Ishikawa (cell line): ENCODE results near the gene SRPK2.

Experiments
- CEBPB ChIP-seq: IDR thresholded peaks from 2 replicates; pipeline ENCODE4 v1.6.1; 2012
- CREB1 ChIP-seq: IDR thresholded peaks from 2 replicates; pipeline ENCODE4 v1.6.1; 2012; ENCODE audit warnings: low read depth
- EGR1 ChIP-seq: IDR thresholded peaks from 2 replicates; pipeline ENCODE4 v1.6.1; 2012
- EP300 ChIP-seq: IDR thresholded peaks from 2 replicates; pipeline ENCODE4 v1.6.1; 2012; ENCODE audit warnings: borderline replicate concordance
- FOXM1 ChIP-seq: IDR thresholded peaks from 2 replicates; pipeline ENCODE4 v1.6.1; 2012; ENCODE audit warnings: low read depth, borderline replicate concordance
- MAX ChIP-seq: IDR thresholded peaks from 2 replicates; pipeline ENCODE4 v1.6.1; 2012
- NFIC ChIP-seq: IDR thresholded peaks from 2 replicates; pipeline ENCODE4 v1.6.1; 2012
- RAD21 ChIP-seq: IDR thresholded peaks from 2 replicates; pipeline ENCODE4 v1.6.1; 2012; ENCODE audit warnings: low read depth
- REST ChIP-seq: IDR thresholded peaks from 2 replicates; pipeline ENCODE4 v1.6.1; 2012; ENCODE audit warnings: low read depth, mild to moderate bottlenecking
- TAF1 ChIP-seq: IDR thresholded peaks from 2 replicates; pipeline ENCODE4 v1.6.1; 2012; ENCODE audit warnings: low read depth, mild to moderate bottlenecking
- TCF12 ChIP-seq: IDR thresholded peaks from 2 replicates; pipeline ENCODE4 v1.6.1; 2012; ENCODE audit warnings: low read depth
- TEAD4 ChIP-seq: IDR thresholded peaks from 2 replicates; pipeline ENCODE4 v1.6.1; 2012
- USF1 ChIP-seq: IDR thresholded peaks from 2 replicates; pipeline ENCODE4 v1.6.1; 2012
- YY1 ChIP-seq: IDR thresholded peaks from 2 replicates; pipeline ENCODE4 v1.6.1; 2012; ENCODE audit warnings: low read depth
- ZBTB7A ChIP-seq: IDR thresholded peaks from 2 replicates; pipeline ENCODE4 v1.6.1; 2012; ENCODE audit warnings: low read depth

The SRPK2 gene

GRCh38 chr7:105323366-105323765, 65.4 kb downstream of the SRPK2 start:
- TF ChIP-seq EGR1: no peak
- TF ChIP-seq CREB1: no peak
- no peak for TF ChIP-seq CEBPB
- no peak for TF ChIP-seq MAX
- no peak for TF ChIP-seq RAD21
- TF ChIP-seq TAF1: no peak
- no peak for TF ChIP-seq TEAD4
- no peak for TF ChIP-seq YY1
- TF ChIP-seq FOXM1: no peak
- no peak for TF ChIP-seq EP300
- no peak for TF ChIP-seq REST
- TF ChIP-seq NFIC: no peak
- no peak for TF ChIP-seq TCF12
- no peak for TF ChIP-seq ZBTB7A
- no peak for TF ChIP-seq USF1

- no peak for TF ChIP-seq CEBPB
- no peak for TF ChIP-seq EP300
- TF ChIP-seq ZBTB7A: no peak
- no peak for TF ChIP-seq FOXM1
- no peak for TF ChIP-seq TEAD4
- no peak for TF ChIP-seq USF1
- TF ChIP-seq CREB1: no peak
Observed at GRCh38 chr7:105322655-105323277, 66.0 kb downstream of the SRPK2 start.

GRCh38 chr7:105321754-105322455, 66.8 kb downstream of the SRPK2 start:
- TF ChIP-seq FOXM1 (no peak), MAX (no peak), REST (no peak), YY1 (no peak), NFIC (no peak), CREB1 (no peak), USF1 (no peak), TAF1 (no peak), TEAD4 (no peak), TCF12 (no peak), RAD21 (no peak), EP300 (no peak), ZBTB7A (no peak)

GRCh38 chr7:105320896-105321295, 67.8 kb downstream of the SRPK2 start:
- TF ChIP-seq MAX: no peak
- no peak for TF ChIP-seq REST
- TF ChIP-seq EP300: no peak
- no peak for TF ChIP-seq TAF1
- TF ChIP-seq CEBPB: no peak
- no peak for TF ChIP-seq EGR1
- no peak for TF ChIP-seq NFIC
- no peak for TF ChIP-seq TCF12
- no peak for TF ChIP-seq FOXM1
- TF ChIP-seq CREB1: no peak
